Natural killer cell (primary cell): Measurements from ENCODE around the gene DENND1A. TPM values are rescaled to one million over a fixed set of nuclear protein-coding genes. Genes with fewer than 3 reads are reported as not detected.
A peak's percentile ranks its signal among the peaks of the same experiment; 100 is the strongest.
"Not testable (repeated sequence)": the region's sequence is repeated elsewhere in the genome, so short reads cannot be mapped to it uniquely, and the experiment has no call there.

ENCODE experiments used
- ATAC-seq, 3 donors: fragments of 150-1000 bp in 2 of 3; fragments of 200-7000 bp in 1 of 3; cut with Tn5 transposase; 1 replicate in 1 of 3; 2 replicates in 2 of 3; pipeline ENCODE4 v1.10.0; 2021; ENCODE audit warnings: mild to moderate bottlenecking in 2 of 3, moderate library complexity in 2 of 3
- DNase-seq, 2 donors: peaks; one replicate each; pipeline versions ENCODE4 v3.0.0 to v3.0.0-alpha.2; 2013 to 2021; ENCODE audit warnings: mixed read lengths in 1 of 2
- H3K27ac ChIP-seq: one replicate; pipeline ENCODE4 v1.5.1; 2013; ENCODE audit warnings: mild to moderate bottlenecking, low read length
- H3K27me3 ChIP-seq: one replicate; pipeline ENCODE4 v1.6.1; 2013; ENCODE audit warnings: low read length; ENCODE audit not compliant: control insufficient read depth, insufficient read depth
- H3K36me3 ChIP-seq: one replicate; pipeline ENCODE4 v1.6.1; 2013; ENCODE audit warnings: low read length; ENCODE audit not compliant: control insufficient read depth, insufficient read depth
- H3K4me1 ChIP-seq: one replicate; pipeline ENCODE4 v1.6.1; 2013; ENCODE audit warnings: low read length; ENCODE audit not compliant: control insufficient read depth, insufficient read depth
- H3K4me3 ChIP-seq: one replicate; pipeline ENCODE4 v1.5.1; 2013; ENCODE audit warnings: low read length
- H3K9me3 ChIP-seq: one replicate; pipeline ENCODE4 v1.6.1; 2013; ENCODE audit warnings: low read length; ENCODE audit not compliant: control insufficient read depth, insufficient read depth
- H3K27ac Mint-ChIP-seq, 2 donors: one replicate each; pipeline ENCODE4 v1.8.0; 2022; ENCODE audit warnings: mild to moderate bottlenecking in 2 of 2, mixed read lengths in 2 of 2, moderate library complexity in 1 of 2
- H3K27me3 Mint-ChIP-seq, 2 donors: one replicate each; pipeline ENCODE4 v1.8.0; 2022; ENCODE audit warnings: low read depth in 2 of 2, mixed read lengths in 2 of 2
- H3K36me3 Mint-ChIP-seq: one replicate; pipeline ENCODE4 v1.8.0; 2022; ENCODE audit warnings: mixed read lengths
- H3K4me1 Mint-ChIP-seq, 2 donors: one replicate each; pipeline ENCODE4 v1.8.0; 2022; ENCODE audit warnings: mixed read lengths in 2 of 2
- H3K4me3 Mint-ChIP-seq: one replicate; pipeline ENCODE4 v1.8.0; 2022; ENCODE audit warnings: mild to moderate bottlenecking, moderate library complexity, mixed read lengths
- H3K9me3 Mint-ChIP-seq, 2 donors: one replicate each; pipeline ENCODE4 v1.8.0; 2022; ENCODE audit warnings: mixed read lengths in 2 of 2
- WGBS: methylation state at CpG from one replicate; pipeline ENCODE4 v1.1.7; 2013; ENCODE audit warnings: missing lambda C conversion rate; ENCODE audit not compliant: insufficient coverage; 5-methylcytosine and 5-hydroxymethylcytosine counted together
- intact Hi-C: fragments of 100-400 bp; cut with micrococcal nuclease; formaldehyde crosslinking; loops from one replicate; pipeline ENCODE4 v1.14.2; 2022
- total RNA-seq, 4 donors: library from RNA; stranded (reverse); fragments of 120-200 nt in 1 of 4; gene quantifications; one replicate each; pipeline versions ENCODE4 v1.2.3 to v1.2.4, GENCODE V29; 2013 to 2022
- TF ChIP-seq, protein P1 (sequence below): fragments of 200-600 bp; IDR thresholded peaks from one replicate; pipeline ENCODE4 v1.8.0; 2022; ENCODE audit warnings: antibody characterized with exemption

The DENND1A gene
- total RNA-seq, 3 donors from 2014 or later (not counting 1 experiment from before 2014, with no cell fraction given) = 27.8 to 37.6 (median 30.9) TPM

DNA sequence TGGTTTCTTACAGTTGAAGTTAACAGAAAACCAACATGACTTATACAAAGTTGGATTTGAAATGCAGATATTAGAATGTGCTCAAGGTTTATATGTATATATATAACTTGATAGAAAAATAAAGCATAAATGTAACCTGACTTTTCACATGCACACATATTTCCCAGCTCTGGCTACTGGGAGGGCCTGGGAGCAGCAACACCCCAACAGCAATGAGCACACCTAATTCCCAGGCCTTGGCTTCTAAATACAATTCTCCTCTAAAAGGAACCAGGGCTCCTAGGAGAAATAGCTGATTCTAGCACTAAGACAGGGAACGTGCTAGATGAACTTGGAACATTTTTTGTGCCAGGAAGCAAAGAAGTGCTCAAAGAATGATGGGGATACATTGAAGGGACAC is 42.1 kb downstream of the DENND1A start:
- no peak for ATAC-seq
- Mint-ChIP-seq H3K4me1 (peaks cover 12 to 17% of the 10 kb centered on the region in 2 donors), H3K27me3 (no peaks in the 10 kb centered on the region), H3K9me3 (no peaks in the 10 kb centered on the region), H3K4me3 (no peak overlapping the region), H3K36me3 (no peaks in the 10 kb centered on the region), H3K27ac (no peak overlapping the region)
- Histone ChIP-seq H3K4me3 (no peak overlapping the region), H3K36me3 (no peaks in the 10 kb centered on the region), H3K9me3 (no peaks in the 10 kb centered on the region), H3K27ac (no peak overlapping the region), H3K4me1 (no peaks in the 10 kb centered on the region), H3K27me3 (no peaks in the 10 kb centered on the region)
- WGBS = 95% methylated on average over 1 of the region's 1 CpG
- DNase-seq = no peak
- TF ChIP-seq, protein P1, sequence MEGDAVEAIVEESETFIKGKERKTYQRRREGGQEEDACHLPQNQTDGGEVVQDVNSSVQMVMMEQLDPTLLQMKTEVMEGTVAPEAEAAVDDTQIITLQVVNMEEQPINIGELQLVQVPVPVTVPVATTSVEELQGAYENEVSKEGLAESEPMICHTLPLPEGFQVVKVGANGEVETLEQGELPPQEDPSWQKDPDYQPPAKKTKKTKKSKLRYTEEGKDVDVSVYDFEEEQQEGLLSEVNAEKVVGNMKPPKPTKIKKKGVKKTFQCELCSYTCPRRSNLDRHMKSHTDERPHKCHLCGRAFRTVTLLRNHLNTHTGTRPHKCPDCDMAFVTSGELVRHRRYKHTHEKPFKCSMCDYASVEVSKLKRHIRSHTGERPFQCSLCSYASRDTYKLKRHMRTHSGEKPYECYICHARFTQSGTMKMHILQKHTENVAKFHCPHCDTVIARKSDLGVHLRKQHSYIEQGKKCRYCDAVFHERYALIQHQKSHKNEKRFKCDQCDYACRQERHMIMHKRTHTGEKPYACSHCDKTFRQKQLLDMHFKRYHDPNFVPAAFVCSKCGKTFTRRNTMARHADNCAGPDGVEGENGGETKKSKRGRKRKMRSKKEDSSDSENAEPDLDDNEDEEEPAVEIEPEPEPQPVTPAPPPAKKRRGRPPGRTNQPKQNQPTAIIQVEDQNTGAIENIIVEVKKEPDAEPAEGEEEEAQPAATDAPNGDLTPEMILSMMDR = no peak
- intact Hi-C loops = no loop called here

DNA sequence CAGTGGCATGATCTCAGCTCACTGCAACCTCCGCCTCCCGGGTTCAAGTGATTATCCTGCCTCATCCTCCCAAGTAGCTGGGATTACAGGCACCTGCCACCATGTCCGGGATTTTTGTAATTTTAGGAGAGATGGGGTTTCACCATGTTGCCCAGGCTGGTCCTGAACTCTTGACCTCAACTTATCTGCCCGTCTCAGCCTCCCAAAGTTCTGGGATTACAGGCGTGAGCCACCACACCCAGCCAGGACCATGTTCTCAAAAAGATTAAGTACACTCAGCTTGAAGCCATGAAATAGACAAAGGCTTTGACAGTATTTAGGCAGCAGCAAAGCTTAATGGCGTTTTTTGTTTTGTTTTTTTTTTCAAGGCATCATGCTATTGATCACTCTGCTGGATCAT is 44.1 kb downstream of the DENND1A start:
- intact Hi-C loops, H3K4me3 Mint-ChIP-seq, H3K27ac Mint-ChIP-seq, H3K36me3 ChIP-seq, H3K4me3 ChIP-seq, H3K36me3 Mint-ChIP-seq, H3K27ac ChIP-seq, DNase-seq, ATAC-seq, H3K27me3 Mint-ChIP-seq, H3K4me1 ChIP-seq, H3K9me3 Mint-ChIP-seq, H3K27me3 ChIP-seq, H3K9me3 ChIP-seq: not testable (repeated sequence)
- H3K4me1 Mint-ChIP-seq = peaks cover 25 to 31% of the 10 kb centered on the region in 2 donors
- 96% methylated on average over 6 of the region's 6 CpGs for WGBS

DNA sequence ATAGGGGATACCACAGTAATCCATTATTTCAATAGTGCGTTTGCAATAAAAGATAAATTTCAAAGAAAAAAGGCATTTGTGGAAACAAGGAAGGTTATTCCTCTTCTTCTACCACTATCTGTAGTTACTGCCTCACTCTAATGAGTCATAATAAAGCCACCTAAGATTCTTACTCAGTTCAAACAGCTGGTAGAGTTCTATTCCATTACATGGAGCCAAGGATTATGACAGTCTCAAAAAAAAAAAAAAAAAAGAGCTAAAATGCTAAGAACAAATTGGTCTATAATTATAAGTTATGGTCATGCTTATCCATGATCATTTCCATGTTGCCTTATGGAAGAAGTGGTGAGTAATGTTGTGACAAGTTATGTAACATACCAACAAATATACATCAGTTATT is 46.3 kb downstream of the DENND1A start:
- Histone ChIP-seq H3K27ac (no peak overlapping the region), H3K4me1 (no peaks in the 10 kb centered on the region), H3K9me3 (no peaks in the 10 kb centered on the region), H3K36me3 (no peaks in the 10 kb centered on the region), H3K4me3 (no peak overlapping the region), H3K27me3 (no peaks in the 10 kb centered on the region)
- H3K9me3 Mint-ChIP-seq = no peaks in the 10 kb centered on the region
- 100% methylated on average over 1 of the region's 1 CpG for WGBS
- H3K27ac Mint-ChIP-seq = no peak overlapping the region
- ATAC-seq (no peak), DNase-seq (no peak)
- TF ChIP-seq, protein P1 = no peak
- H3K36me3 Mint-ChIP-seq = no peaks in the 10 kb centered on the region
- no peaks in the 10 kb centered on the region for H3K27me3 Mint-ChIP-seq
- H3K4me1 Mint-ChIP-seq = peaks cover 25 to 31% of the 10 kb centered on the region in 2 donors
- no peak overlapping the region for H3K4me3 Mint-ChIP-seq
- intact Hi-C loops = no loop called here

DNA sequence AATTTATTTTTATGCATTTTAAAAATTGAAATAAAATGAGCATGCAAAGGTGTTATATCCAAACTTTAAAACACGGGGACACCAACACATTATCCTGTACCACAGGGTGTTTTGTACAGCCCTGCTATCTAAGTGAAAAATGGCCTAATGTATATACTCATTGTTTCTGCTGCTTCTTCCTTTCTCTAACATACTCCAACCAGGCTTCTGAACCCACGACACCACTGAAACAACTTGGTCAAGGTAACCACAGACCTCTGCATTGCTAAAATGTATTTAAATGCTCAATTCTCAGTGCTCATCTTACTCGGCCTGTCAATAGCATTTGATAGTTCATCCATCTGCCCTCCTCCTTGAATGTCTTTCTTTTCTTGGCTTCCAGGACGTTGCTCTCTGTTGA is 48.3 kb downstream of the DENND1A start:
- intact Hi-C loops = no loop called here
- no peak overlapping the region for H3K4me3 ChIP-seq
- DNase-seq (no peak), ATAC-seq (no peak)
- H3K4me1 ChIP-seq = no peaks in the 10 kb centered on the region
- TF ChIP-seq, protein P1 = no peak
- H3K9me3 ChIP-seq = no peaks in the 10 kb centered on the region
- H3K36me3 ChIP-seq = no peaks in the 10 kb centered on the region
- Mint-ChIP-seq H3K27ac (peak overlapping the region in 1 of 2 donors; percentile 4), H3K36me3 (no peaks in the 10 kb centered on the region), H3K27me3 (no peaks in the 10 kb centered on the region), H3K4me1 (peaks cover 25 to 31% of the 10 kb centered on the region in 2 donors), H3K4me3 (no peak overlapping the region), H3K9me3 (no peaks in the 10 kb centered on the region)
- H3K27me3 ChIP-seq = no peaks in the 10 kb centered on the region
- H3K27ac ChIP-seq = no peak overlapping the region
- 76% methylated on average over 4 of the region's 4 CpGs for WGBS
